ENCODE data around the gene NLK.
A peak's percentile ranks its signal among the peaks of the same experiment; 100 is the strongest.
"Not testable (repeated sequence)": the region's sequence is repeated elsewhere in the genome, so short reads cannot be mapped to it uniquely, and the experiment has no call there.

Gene NLK

DNA sequence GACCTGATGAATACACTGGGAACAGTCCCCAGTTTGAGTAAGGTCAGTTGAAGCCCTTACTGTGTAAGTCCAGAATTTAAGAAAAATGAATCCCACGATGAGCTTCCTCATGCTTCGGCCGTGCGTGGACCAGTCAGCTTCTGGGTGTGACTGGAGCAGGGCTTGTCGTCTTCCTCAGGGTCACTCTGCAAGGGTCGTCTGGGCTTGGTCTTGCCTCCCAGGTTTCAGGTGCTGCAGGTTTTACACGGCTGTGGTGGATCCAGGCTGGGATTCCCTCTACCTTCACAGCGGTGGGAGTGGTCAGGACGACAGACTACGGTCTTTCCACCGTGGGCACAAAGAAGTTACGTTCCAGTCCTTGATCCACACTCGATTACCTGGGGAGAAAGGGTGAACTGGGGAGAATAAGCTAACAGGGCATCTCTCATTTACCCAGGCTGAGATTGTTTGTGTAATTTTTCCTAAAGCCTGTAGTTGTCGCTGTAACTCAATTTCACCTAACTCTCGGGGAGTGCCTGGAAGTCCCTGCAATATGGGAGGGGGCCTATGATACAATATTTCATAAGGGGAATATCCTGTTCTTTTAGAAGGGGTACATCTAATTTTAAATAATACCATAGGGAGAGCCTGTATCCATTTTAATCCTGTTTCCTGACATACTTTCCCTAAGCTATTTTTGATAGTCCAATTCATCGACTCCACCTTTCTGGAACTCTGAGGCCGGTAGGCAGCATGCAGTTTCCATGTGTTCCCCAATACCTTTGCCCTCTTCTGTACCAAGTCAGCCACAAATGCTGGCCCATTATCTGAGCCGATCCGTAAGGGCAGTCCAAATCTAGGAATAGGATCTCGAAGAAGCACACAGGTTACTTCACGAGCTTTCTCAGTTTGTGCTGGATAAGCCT is 190.7 kb downstream of the NLK start:
- TF ChIP-seq, protein P1, sequence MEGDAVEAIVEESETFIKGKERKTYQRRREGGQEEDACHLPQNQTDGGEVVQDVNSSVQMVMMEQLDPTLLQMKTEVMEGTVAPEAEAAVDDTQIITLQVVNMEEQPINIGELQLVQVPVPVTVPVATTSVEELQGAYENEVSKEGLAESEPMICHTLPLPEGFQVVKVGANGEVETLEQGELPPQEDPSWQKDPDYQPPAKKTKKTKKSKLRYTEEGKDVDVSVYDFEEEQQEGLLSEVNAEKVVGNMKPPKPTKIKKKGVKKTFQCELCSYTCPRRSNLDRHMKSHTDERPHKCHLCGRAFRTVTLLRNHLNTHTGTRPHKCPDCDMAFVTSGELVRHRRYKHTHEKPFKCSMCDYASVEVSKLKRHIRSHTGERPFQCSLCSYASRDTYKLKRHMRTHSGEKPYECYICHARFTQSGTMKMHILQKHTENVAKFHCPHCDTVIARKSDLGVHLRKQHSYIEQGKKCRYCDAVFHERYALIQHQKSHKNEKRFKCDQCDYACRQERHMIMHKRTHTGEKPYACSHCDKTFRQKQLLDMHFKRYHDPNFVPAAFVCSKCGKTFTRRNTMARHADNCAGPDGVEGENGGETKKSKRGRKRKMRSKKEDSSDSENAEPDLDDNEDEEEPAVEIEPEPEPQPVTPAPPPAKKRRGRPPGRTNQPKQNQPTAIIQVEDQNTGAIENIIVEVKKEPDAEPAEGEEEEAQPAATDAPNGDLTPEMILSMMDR (IDR thresholded peaks at IDR 0.05; ENCODE audit: borderline replicate concordance, extremely low read depth, low read length, poor library complexity, severe bottlenecking) = peak; percentile 7
- not testable (repeated sequence) for H2AFZ ChIP-seq (ENCODE audit: low read depth, low read length); H3K4me1 ChIP-seq (ENCODE audit: insufficient read depth, low read length); H3K9ac ChIP-seq (ENCODE audit: low read depth, low read length); H3K27ac ChIP-seq (ENCODE audit: low read length); H3K9me3 ChIP-seq (ENCODE audit: insufficient read depth, low read length, severe bottlenecking); ATAC-seq (ENCODE audit: insufficient read depth, low read depth); H3K79me2 ChIP-seq (ENCODE audit: insufficient read depth, low read length); H3K4me3 ChIP-seq (ENCODE audit: low read depth in 1 of 2, low read length in 2 of 2); H3K27me3 ChIP-seq (ENCODE audit: insufficient read depth, low read length, poor library complexity); DNase-seq; H3K36me3 ChIP-seq (ENCODE audit: insufficient read depth, low read length); H3K4me2 ChIP-seq (ENCODE audit: insufficient read depth, low read length); H4K20me1 ChIP-seq (ENCODE audit: insufficient read depth, low read length)

DNA sequence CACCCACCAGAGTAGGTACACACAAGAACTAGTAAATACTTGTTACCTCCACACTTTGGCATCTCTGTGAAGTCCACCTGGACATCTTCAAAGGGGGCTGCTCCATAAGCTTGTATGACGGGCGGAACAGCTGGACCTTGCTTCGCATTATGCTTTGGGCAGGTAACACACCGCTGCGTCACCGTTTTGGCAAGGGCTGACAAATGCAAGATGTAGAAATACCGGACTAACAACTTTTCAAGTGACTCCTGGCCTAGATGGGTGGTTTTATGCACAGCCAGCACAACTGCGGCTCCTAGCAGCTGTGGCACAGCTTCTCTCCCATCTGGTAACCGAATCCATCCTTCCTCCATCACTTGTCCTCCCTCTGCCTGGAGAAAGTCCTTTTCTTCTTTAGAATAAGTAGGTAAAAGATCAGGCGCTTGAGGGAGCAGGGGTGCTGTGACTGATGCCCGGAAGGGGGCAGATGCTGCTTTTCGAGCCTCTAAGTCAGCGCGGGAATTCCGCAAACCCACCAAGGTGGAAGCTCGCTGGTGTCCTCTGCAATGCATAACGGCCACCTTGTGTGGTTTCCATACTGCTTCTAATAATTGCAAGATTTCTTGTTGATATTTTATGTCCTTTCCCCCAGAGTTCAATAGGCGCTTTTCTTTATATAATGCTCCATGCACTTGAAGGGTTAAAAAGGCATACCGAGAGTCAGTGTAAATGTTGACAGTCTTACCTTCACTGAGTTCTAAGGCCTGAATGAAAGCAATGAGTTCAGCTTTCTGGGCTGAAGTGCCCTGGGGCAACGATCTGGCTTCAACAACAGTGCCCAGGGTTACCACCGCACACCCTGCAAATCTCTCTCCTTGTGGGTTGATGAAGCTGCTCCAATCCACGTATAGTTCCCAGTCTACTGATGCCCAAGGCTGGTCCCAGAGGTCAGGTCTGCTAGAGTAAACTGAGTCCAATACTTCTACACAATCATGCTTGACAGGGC is 191.7 kb downstream of the NLK start:
- H3K4me2 ChIP-seq (ENCODE audit: insufficient read depth, low read length); H3K79me2 ChIP-seq (ENCODE audit: insufficient read depth, low read length); H3K36me3 ChIP-seq (ENCODE audit: insufficient read depth, low read length); ATAC-seq (ENCODE audit: insufficient read depth, low read depth); H3K27ac ChIP-seq (ENCODE audit: low read length); DNase-seq; H4K20me1 ChIP-seq (ENCODE audit: insufficient read depth, low read length); H2AFZ ChIP-seq (ENCODE audit: low read depth, low read length); H3K9ac ChIP-seq (ENCODE audit: low read depth, low read length); H3K4me3 ChIP-seq (ENCODE audit: low read depth in 1 of 2, low read length in 2 of 2); H3K27me3 ChIP-seq (ENCODE audit: insufficient read depth, low read length, poor library complexity); H3K4me1 ChIP-seq (ENCODE audit: insufficient read depth, low read length); H3K9me3 ChIP-seq (ENCODE audit: insufficient read depth, low read length, severe bottlenecking): not testable (repeated sequence)

DNA sequence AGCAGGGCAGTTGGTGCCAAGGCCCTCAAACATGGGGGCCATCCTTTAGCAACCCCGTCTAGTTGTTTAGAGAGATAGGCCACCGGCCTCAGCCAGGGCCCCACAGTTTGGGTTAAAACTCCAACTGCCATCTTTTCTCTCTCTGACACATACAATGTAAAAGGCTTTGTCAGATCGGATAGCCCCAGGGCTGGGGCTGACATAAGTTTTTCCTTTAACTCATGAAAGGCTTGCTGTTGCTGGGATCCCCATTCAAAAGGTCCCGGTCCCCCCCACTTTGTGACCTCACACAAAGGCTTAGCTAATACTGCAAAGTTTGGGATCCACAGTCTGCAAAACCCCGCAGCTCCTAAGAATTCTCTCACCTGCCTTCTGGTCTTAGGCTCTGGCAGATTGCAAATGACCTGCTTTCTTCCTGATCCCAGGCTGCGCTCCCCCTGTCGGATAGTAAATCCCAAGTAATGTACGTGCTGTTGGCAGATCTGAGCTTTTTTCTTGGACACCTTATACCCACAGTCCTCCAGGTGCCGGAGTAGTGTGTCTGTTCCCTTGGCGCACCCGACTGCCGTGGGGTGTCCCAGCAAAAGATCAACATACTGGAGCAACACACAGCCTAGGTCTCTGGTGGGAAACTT is 192.7 kb downstream of the NLK start:
- H4K20me1 ChIP-seq (ENCODE audit: insufficient read depth, low read length); ATAC-seq (ENCODE audit: insufficient read depth, low read depth); H3K4me1 ChIP-seq (ENCODE audit: insufficient read depth, low read length); H3K9ac ChIP-seq (ENCODE audit: low read depth, low read length); DNase-seq; H3K36me3 ChIP-seq (ENCODE audit: insufficient read depth, low read length); H3K9me3 ChIP-seq (ENCODE audit: insufficient read depth, low read length, severe bottlenecking); H3K79me2 ChIP-seq (ENCODE audit: insufficient read depth, low read length); H3K4me3 ChIP-seq (ENCODE audit: low read depth in 1 of 2, low read length in 2 of 2); H3K27ac ChIP-seq (ENCODE audit: low read length); H3K4me2 ChIP-seq (ENCODE audit: insufficient read depth, low read length); H2AFZ ChIP-seq (ENCODE audit: low read depth, low read length); H3K27me3 ChIP-seq (ENCODE audit: insufficient read depth, low read length, poor library complexity): not testable (repeated sequence)

DNA sequence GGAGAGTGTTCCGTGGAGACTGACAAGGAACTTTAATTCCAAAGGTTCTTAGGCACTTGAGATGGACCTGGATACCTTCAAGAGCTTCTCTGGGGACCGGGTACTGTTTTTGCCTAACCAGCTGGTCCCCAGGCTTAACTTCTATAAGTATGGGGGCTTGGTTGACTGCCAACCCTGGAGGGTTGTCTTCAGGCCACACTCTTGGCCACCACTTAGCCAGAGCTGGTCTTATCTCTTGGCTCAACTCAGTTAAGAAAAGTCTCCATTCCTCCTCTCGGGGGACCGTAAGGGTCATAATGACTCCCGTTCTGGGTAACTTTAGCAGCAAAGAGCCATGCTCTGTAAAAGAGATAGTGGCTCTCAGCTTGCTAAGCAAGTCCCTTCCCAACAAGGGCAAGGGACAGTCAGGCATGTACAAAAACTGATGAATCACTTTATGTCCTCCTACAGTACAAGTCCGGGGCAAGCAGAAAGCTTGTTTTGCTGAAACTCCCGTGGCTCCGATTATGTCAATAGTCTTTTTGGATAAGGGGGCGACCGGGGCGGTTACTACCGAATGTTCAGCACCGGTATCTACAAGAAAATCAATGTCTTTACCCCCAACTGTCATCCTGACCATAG is 193.7 kb downstream of the NLK start:
- not testable (repeated sequence) for DNase-seq; H2AFZ ChIP-seq (ENCODE audit: low read depth, low read length)

DNA sequence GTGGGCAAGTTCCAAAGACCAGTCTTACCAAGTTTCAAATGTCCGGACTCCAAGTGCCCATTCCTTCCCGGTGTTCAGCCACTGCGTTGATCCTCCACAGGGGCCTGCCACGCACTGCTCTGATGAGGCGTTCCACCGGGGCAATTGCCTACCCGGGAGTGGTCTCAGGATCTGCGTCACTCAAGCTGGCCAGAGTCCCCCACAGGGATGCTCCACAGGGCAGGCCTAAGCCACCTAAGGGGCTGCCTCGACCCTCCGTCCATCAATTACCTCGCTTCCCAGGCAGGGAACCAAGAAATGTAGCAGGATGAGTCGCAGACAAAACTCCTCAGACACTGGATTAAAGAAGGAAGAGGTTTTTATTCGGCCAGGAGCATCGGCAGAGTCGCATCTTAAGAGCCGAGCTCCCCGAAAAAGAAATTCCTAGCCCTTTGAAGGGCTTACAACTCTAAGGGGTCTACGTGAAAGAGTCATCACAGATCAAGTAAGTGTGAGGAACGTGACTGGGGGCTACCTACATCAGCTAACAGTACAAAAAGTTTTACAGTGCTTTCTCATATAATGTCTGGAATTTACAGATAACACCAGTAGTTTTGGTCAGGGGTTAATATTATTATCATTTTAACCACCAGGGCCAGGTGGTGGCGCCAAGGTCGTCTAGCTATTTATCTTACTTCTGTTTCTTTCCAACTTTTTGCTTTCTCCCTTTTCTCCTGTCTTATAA is 196.2 kb downstream of the NLK start:
- H3K27me3 ChIP-seq (ENCODE audit: insufficient read depth, low read length, poor library complexity); H3K9ac ChIP-seq (ENCODE audit: low read depth, low read length); ATAC-seq (ENCODE audit: insufficient read depth, low read depth); DNase-seq; H2AFZ ChIP-seq (ENCODE audit: low read depth, low read length); H3K4me2 ChIP-seq (ENCODE audit: insufficient read depth, low read length); H4K20me1 ChIP-seq (ENCODE audit: insufficient read depth, low read length); H3K4me3 ChIP-seq (ENCODE audit: low read depth in 1 of 2, low read length in 2 of 2); H3K4me1 ChIP-seq (ENCODE audit: insufficient read depth, low read length); H3K36me3 ChIP-seq (ENCODE audit: insufficient read depth, low read length); H3K27ac ChIP-seq (ENCODE audit: low read length); H3K9me3 ChIP-seq (ENCODE audit: insufficient read depth, low read length, severe bottlenecking); H3K79me2 ChIP-seq (ENCODE audit: insufficient read depth, low read length): not testable (repeated sequence)

More for the DNA sequence above, 193.7 kb downstream of the NLK start:
- H3K4me2 ChIP-seq (ENCODE audit: insufficient read depth, low read length); H3K36me3 ChIP-seq (ENCODE audit: insufficient read depth, low read length); H3K4me3 ChIP-seq (ENCODE audit: low read depth in 1 of 2, low read length in 2 of 2); H4K20me1 ChIP-seq (ENCODE audit: insufficient read depth, low read length); H3K9ac ChIP-seq (ENCODE audit: low read depth, low read length); H3K27me3 ChIP-seq (ENCODE audit: insufficient read depth, low read length, poor library complexity); H3K27ac ChIP-seq (ENCODE audit: low read length); H3K79me2 ChIP-seq (ENCODE audit: insufficient read depth, low read length); H3K4me1 ChIP-seq (ENCODE audit: insufficient read depth, low read length); ATAC-seq (ENCODE audit: insufficient read depth, low read depth); H3K9me3 ChIP-seq (ENCODE audit: insufficient read depth, low read length, severe bottlenecking): not testable (repeated sequence)
